IPS-18a (cell line): Measurements from ENCODE around the gene RIC3.

Experiments
- H3K27ac ChIP-seq: one replicate; pipeline ENCODE4 v1.5.1; 2013; ENCODE audit warnings: low read length
- H3K27me3 ChIP-seq: one replicate; pipeline ENCODE4 v1.6.1; 2013; ENCODE audit warnings: mild to moderate bottlenecking, low read length; ENCODE audit not compliant: control insufficient read depth, insufficient read depth
- H3K36me3 ChIP-seq: one replicate; pipeline ENCODE4 v1.6.1; 2013; ENCODE audit warnings: low read depth, low read length; ENCODE audit not compliant: control insufficient read depth
- H3K4me1 ChIP-seq: one replicate; pipeline ENCODE4 v1.6.1; 2013; ENCODE audit warnings: low read depth, low read length; ENCODE audit not compliant: control insufficient read depth
- H3K4me3 ChIP-seq: one replicate; pipeline ENCODE4 v1.5.1; 2013; ENCODE audit warnings: low read length
- H3K9ac ChIP-seq: one replicate; pipeline ENCODE4 v1.6.1; 2013; ENCODE audit warnings: mild to moderate bottlenecking, low read length, moderate library complexity
- H3K9me3 ChIP-seq: one replicate; pipeline ENCODE4 v1.6.1; 2013; ENCODE audit warnings: low read depth, low read length; ENCODE audit not compliant: control insufficient read depth

The RIC3 gene

DNA sequence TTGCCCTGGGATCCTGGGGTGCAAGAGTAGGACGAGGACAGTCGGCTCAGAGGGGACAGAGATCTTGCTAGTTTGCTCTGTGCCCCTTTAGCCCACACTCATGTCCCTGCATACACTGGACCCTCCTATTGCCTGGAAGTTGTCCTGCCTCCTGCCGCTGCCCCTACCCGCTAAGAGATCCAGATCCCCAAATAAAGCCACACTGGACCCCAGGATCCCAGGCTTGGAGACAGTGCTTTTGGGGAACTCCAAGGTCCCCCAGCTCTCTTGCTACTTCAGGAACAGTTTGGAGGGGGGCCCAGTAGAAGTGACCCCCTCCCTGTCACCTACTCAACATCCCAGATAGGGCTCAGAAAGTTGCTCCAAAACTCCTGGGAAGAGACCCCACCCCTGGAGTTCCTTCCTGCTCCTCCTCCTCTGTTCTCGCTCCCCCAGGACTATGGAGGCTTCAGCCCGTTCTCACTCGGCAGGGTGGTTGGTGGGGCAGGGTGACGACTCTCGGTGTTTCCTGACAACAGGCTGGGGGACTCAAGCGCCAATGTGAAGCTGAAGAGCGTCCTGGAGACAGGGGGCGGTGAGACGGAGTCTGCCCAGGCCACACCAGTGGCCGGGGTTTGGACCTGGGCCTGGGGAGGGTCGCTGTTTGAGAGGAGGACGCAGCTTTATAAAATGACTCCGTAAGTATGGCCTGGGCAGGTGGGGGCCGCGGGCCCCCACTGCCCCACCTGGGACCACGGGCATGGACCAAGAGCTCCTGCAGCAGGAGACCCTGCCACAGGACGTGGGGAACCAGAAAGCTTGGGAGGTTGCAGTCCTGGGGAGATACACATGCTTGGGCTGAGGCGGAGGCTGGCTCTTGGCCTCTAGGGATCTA lies 107.0 kb downstream of the RIC3 start:
- Histone ChIP-seq H3K27me3 (no peaks in the 10 kb centered on the region), H3K27ac (no peak overlapping the region), H3K9ac (no peak overlapping the region)

DNA sequence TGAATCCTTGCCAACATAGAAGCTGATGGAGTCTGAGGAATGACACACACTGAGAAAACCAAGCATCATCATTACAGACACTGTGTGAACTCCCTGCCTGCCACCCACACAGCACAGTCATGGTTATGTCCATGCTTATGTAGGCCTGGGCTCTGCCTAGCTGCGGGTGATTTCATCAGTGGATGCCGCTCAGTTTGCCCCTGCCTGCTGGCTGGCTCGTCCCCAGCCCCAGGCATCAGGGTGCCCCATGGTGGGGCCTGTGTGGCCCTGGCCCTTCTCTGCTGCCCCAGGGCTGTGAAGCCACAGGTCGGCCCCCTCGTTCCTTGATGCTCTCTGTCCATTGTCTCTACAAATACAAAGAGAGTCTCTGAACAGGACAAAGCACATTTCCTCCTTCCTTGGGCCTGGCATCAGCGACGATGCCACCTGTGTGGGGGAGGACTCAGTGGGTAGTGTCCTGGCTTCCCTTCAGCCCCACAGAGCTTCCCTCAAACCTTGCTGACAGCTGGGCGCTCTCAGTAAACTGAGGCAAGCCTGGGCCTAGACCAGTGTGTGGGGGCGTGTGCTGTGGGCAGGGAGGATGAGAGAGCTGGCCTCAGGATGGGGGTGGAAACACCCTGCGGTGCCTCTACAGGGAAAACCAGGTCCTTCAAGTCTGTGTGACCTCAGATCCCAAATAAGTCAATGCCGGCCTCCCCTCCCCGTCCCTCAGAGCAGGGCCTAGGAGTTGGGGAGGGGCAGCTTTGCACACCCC lies 107.8 kb downstream of the RIC3 start:
- no peak overlapping the region for H3K27ac ChIP-seq
- H3K9ac ChIP-seq, result no peak overlapping the region
- no peaks in the 10 kb centered on the region for H3K36me3 ChIP-seq
- H3K9me3 ChIP-seq, result no peaks in the 10 kb centered on the region
- no peak overlapping the region for H3K4me3 ChIP-seq
- no peaks in the 10 kb centered on the region for H3K4me1 ChIP-seq
- no peaks in the 10 kb centered on the region for H3K27me3 ChIP-seq

More for the DNA sequence above, 107.0 kb downstream of the RIC3 start:
- Histone ChIP-seq H3K36me3 (no peaks in the 10 kb centered on the region), H3K4me1 (peaks cover 2% of the 10 kb centered on the region), H3K9me3 (no peaks in the 10 kb centered on the region), H3K4me3 (no peak overlapping the region)

DNA sequence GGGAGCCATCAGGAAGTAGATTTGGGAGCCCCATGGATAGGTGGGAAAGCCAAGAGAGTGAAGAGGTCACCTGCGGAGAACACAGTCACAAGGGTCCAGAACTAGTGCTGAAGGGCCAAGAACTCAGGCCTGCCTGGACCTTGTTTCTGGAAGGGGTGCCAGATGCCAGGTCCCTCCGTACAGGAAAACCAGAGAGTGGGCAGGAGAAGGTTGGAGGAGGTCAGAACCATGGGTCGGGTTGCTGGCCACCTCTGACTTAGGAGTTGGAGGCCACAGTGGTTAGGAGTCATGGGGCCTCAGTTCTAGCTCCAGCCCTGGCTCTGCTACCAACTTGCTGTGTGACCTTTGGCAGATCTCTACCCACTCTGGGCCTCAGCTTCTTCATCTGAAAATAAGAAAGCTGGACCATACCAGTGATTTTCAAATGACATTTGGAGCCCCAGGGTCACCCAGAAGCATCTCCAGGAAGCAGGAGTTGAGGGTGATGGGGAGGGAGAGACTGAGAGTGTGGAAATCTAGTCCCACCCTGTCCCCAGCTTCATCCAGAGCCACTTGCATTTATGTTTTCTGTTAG lies 108.6 kb downstream of the RIC3 start:
- H3K9ac ChIP-seq, result no peak overlapping the region
- no peaks in the 10 kb centered on the region for H3K27me3 ChIP-seq
- H3K4me1 ChIP-seq, result no peaks in the 10 kb centered on the region
- no peaks in the 10 kb centered on the region for H3K36me3 ChIP-seq
- no peak overlapping the region for H3K27ac ChIP-seq
- H3K4me3 ChIP-seq, result no peak overlapping the region
- H3K9me3 ChIP-seq, result no peaks in the 10 kb centered on the region

DNA sequence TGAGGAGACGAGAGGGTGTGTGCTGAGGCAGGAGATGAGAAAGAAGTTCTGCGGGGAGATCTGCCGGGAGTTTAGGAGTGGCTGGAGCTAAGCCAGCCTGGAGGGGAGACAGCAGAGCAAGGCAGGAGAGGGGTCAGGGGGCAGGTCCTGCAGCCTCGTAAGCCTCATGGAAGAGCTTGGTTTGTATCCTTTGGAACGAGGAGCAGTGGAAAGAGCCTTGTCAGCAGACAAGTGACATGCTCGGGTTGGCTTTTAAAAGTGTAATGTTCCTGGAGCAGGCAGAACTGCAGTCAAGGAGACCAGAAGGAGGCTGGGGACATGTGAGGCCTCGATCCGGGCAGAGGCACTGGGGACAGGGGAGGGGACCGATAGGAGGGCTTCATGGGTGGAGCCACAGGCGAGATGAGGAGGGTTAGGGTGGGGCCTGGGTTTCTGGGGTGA lies 109.2 kb downstream of the RIC3 start:
- no peak overlapping the region for H3K27ac ChIP-seq
- no peaks in the 10 kb centered on the region for H3K36me3 ChIP-seq
- H3K9ac ChIP-seq, result no peak overlapping the region
- H3K27me3 ChIP-seq, result no peaks in the 10 kb centered on the region
- no peak overlapping the region for H3K4me3 ChIP-seq
- no peaks in the 10 kb centered on the region for H3K9me3 ChIP-seq
- no peaks in the 10 kb centered on the region for H3K4me1 ChIP-seq

DNA sequence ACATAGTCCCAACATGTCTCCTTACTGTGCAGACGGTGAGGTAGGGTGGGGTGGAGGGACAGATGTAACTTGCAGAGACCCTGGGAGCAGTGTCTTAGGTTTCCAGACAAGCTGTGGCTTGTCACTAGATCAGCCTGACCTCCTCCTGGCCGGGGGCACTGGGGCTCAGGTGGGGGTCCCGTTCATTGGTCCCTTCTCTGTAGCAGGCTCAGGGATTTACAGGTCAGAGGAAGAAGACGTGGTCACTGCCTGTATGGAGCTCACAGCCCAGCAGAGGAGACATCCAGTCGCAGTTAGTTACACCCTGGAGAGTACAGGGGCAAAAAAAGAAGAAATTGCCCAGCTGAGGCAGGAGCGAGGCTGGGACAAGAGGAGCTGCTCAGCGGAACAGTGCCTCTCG lies 109.8 kb downstream of the RIC3 start:
- Histone ChIP-seq H3K27me3 (no peaks in the 10 kb centered on the region), H3K4me1 (no peaks in the 10 kb centered on the region), H3K9me3 (no peaks in the 10 kb centered on the region), H3K27ac (no peak overlapping the region), H3K9ac (no peak overlapping the region), H3K36me3 (no peaks in the 10 kb centered on the region), H3K4me3 (no peak overlapping the region)

DNA sequence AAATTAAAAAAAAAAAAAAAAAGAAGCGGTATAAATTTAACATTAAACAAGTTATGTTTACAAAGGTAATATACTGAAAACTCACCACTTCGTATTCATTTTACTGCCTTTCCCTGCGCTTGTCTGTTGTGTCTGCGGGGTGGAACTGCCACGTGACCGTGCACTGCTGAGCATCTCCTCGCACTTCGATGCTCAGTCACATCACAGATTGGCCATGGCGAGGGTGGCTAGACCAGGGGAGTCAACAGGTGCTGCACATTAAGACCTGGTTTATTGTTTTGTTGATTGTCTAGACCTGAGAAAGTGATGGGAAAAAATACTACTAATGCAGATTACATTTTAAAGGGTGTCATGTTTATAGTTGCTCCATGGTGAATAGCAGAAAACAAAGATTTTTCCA lies 110.6 kb downstream of the RIC3 start:
- H3K4me3 ChIP-seq, result no peak overlapping the region
- H3K4me1 ChIP-seq, result no peaks in the 10 kb centered on the region
- H3K27me3 ChIP-seq, result no peaks in the 10 kb centered on the region
- H3K9me3 ChIP-seq, result no peaks in the 10 kb centered on the region
- no peak overlapping the region for H3K9ac ChIP-seq
- H3K27ac ChIP-seq, result no peak overlapping the region
- no peaks in the 10 kb centered on the region for H3K36me3 ChIP-seq

DNA sequence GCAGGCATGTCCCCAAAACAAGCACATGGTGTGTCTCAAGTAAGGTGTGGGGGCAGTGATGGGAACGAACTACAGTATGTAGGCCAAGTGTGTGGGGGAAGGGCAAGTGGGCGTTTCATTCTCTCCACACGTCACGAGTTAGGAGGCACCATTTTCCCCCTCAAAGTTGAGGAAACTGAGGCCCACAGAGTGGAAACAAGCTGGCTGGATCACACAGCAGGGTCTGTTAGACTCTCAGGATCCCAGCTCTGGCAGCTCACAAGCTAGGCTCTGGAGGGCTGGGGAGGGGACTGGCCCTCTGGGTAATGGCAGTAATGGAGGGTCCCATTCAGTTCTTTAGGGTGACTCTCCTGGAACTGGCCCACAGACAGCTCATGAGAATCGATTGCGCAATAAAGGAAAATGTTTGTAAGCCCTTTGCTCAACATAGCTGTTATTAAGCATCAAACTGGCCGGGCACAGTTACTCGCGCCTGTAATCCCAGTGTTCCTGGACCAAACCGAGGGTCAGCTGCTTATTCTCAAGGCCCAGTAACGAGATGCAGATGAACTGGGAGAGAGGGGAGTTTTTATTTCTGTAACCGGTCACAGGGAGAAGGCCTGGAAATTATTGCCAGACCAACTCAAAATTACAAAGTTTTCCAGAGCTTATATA lies 111.9 kb downstream of the RIC3 start:
- Histone ChIP-seq H3K9ac (no peak overlapping the region), H3K4me1 (no peaks in the 10 kb centered on the region), H3K36me3 (no peaks in the 10 kb centered on the region), H3K27me3 (no peaks in the 10 kb centered on the region), H3K27ac (no peak overlapping the region), H3K4me3 (no peak overlapping the region), H3K9me3 (no peaks in the 10 kb centered on the region)
